AG04450 (cell line): ENCODE results near the gene CXCR6. TPM values are rescaled to one million over a fixed set of nuclear protein-coding genes. Genes with fewer than 3 reads are reported as not detected.

Experiments used
- CTCF ChIA-PET: fragments of 300-600, 350-600 bp; formaldehyde crosslinking; extraction: SDS; loops from one replicate; lab custom pipeline; 2022; ENCODE audit warnings: antibody characterized with exemption, inconsistent platforms; lab: Charles Lee
- POLR2A ChIA-PET: fragments of 350-600 bp; formaldehyde crosslinking; extraction: SDS; loops from one replicate; lab custom pipeline; 2021; ENCODE audit warnings: antibody characterized with exemption, inconsistent platforms; lab: Yijun Ruan, JAX
- DNase-seq: peaks from one replicate; pipeline ENCODE4 v3.0.0-alpha.2; 2011; ENCODE audit warnings: low read depth, low spot score
- H3K27ac ChIP-seq: one replicate; pipeline ENCODE4 v1.5.1; 2012; ENCODE audit warnings: low read depth, low read length, control low read depth
- H3K27me3 ChIP-seq: one replicate; pipeline ENCODE4 v1.6.0; 2012; ENCODE audit warnings: low read length; ENCODE audit not compliant: control insufficient read depth, insufficient read depth
- H3K4me3 ChIP-seq: 2 replicates; pipeline ENCODE4 v1.5.1; 2011; ENCODE audit warnings: mild to moderate bottlenecking, low read depth, low read length, control low read depth
- H3K9me3 ChIP-seq: 2 replicates; pipeline ENCODE4 v1.5.1; 2012; ENCODE audit warnings: low read length; ENCODE audit not compliant: control insufficient read depth, insufficient read depth
- CTCF ChIP-seq: IDR thresholded peaks from 2 replicates; pipeline ENCODE4 v1.5.1; 2011; ENCODE audit warnings: low read depth, low read length, control low read depth, inconsistent platforms
- polyA plus RNA-seq: library from polyadenylated mRNA; depleted of rRNA; stranded (reverse); fragments of >200 nt; gene quantifications from 2 replicates; pipeline ENCODE4 v1.2.3, GENCODE V29; 2011

Gene CXCR6
- polyA plus RNA-seq, 1 experiment, result not detected

DNA sequence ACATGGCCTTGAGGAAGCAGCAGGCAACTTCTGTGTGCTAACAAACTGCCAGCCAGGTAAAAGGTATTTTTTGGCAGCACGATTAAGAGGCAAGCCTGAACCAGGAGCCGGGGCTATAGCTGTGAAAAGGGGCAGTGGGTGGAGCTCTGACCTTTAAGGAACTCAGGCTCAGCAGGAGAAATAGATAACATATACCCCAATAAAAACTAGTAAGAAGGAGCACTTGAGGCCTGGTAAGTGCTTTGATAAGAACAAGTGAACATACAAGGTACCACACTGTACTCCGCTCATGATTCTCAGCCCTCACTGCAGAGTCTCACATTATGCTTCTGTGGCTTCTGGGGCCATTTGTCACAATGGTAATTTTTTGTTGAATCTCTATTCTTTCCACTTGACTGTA lies 46.9 kb downstream of the CXCR6 start:
- Histone ChIP-seq H3K27ac (no peak overlapping the region), H3K9me3 (no peaks in the 10 kb centered on the region; the same call in 1 of the 2 replicates), H3K4me3 (no peak overlapping the region), H3K27me3 (no peaks in the 10 kb centered on the region)
- ChIA-PET POLR2A (no interaction called here), CTCF (interaction anchor here (1.7 kb wide), 1 partner anchor 51 kb away, joined by 3 read pairs; no protein-coding TSS in a partner anchor)
- TF ChIP-seq CTCF, result no peak
- DNase-seq, result no peak

DNA sequence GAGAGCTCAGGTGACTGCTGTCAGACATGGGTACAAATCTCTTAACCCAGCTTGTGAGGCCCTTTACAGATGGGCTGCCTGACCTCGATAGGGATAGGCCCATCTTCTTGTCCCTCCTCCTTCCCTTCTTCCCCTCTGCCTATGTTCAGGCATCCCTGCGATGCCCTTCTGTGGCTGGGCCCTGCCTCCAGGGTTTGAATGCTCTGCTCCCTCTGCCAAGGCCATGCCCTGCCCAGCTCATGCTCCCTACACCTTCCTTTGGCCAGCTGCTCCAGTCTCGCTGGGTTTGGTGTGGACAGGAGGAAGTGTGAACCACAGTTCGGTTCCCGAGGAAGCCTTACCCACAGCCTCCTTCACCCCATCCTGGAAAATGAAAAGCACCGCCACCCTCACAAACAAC lies 48.1 kb downstream of the CXCR6 start:
- Histone ChIP-seq H3K27ac (no peak overlapping the region), H3K9me3 (no peaks in the 10 kb centered on the region; the same call in 1 of the 2 replicates), H3K27me3 (no peaks in the 10 kb centered on the region), H3K4me3 (no peak overlapping the region)
- ChIA-PET POLR2A (no interaction called here), CTCF (interaction anchor here (1.0 to 1.7 kb wide), 2 partner anchors 53 to 88 kb away, joined by 3 to 4 read pairs; no protein-coding TSS in a partner anchor)
- DNase-seq, result no peak
- TF ChIP-seq CTCF, result no peak

DNA sequence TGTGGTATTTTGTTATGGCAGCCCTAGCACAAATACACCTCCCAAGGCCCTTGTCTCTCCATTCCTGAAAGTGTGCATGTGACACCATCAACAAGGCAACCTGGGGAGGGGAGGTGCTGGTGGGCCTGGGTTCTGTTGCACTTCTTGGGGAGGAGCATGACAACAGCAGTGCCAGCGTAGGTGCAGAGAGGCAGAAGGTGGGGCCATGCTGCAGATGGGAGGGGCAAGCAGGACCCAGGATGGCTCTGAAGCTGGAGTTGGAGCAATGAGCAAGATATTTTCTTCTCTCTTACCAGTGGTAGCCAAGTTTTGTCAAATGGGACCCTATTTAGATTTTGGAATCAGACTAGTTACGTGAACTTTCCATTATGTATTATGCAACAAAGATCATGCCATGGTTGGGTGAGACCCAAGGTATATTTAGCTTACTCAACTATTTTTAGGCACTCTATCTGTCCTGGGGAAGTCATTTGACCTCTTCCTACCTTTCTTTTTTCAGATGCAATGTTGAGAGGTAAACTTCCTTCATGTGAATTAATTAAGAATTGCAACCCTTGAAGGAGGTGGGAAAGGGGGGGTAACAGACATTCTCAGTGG lies 49.0 kb downstream of the CXCR6 start:
- Histone ChIP-seq H3K27ac (no peak overlapping the region), H3K4me3 (no peak overlapping the region), H3K9me3 (no peaks in the 10 kb centered on the region; the same call in 1 of the 2 replicates), H3K27me3 (no peaks in the 10 kb centered on the region)
- no peak for DNase-seq
- ChIA-PET POLR2A (no interaction called here), CTCF (interaction anchor here (0.7 kb wide), 1 partner anchor 87 kb away, joined by 3 read pairs; no protein-coding TSS in a partner anchor)
- no peak for TF ChIP-seq CTCF

DNA sequence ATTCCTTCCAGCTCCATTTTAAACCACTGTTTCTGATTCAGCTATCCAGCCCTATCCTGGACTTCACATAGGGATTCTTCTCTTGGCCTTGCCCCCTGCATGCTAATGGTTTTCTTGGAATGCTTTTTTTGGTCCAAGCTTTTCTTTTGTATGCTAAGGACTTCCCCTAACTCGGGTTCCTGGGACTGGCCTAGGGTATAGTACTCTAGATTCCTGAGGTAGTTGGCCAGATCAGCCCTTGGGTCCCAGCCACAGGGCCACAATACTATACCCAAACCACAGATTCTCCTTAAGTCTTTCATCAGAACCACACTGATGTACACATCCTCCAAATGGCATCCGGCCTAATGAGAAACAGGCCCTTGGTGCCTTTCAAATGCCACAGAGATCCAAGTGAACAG lies 49.6 kb downstream of the CXCR6 start:
- DNase-seq, result no peak
- TF ChIP-seq CTCF, result no peak
- no peaks in the 10 kb centered on the region for H3K27me3 ChIP-seq
- ChIA-PET POLR2A (no interaction called here), CTCF (interaction anchor here (0.7 to 0.9 kb wide), 2 partner anchors 9 to 87 kb away, joined by 3 to 4 read pairs; no protein-coding TSS in a partner anchor)
- no peak overlapping the region for H3K4me3 ChIP-seq
- H3K9me3 ChIP-seq, result no peaks in the 10 kb centered on the region; the same call in 1 of the 2 replicates
- H3K27ac ChIP-seq, result peak overlapping the region; percentile 75

GRCh38 chr3:45993421-45994027 lies 50.3 kb downstream of the CXCR6 start:
- H3K27ac ChIP-seq, result peak overlapping the region; percentile 75

More at GRCh38 chr3:45993421-45994027, 50.3 kb downstream of the CXCR6 start:
- ChIA-PET CTCF (interaction anchor here (0.5 to 1.7 kb wide), 6 partner anchors 9 to 485 kb away, joined by 3 to 6 read pairs (median 3); no protein-coding TSS in a partner anchor), POLR2A (interaction anchor here (0.6 to 1.9 kb wide), 2 partner anchors 21 to 299 kb away, joined by 5 to 9 read pairs; no protein-coding TSS in a partner anchor)
- TF ChIP-seq CTCF, result no peak
- H3K4me3 ChIP-seq, result no peak overlapping the region
- no peaks in the 10 kb centered on the region; the same call in 1 of the 2 replicates for H3K9me3 ChIP-seq
- DNase-seq, result no peak
- H3K27me3 ChIP-seq, result no peaks in the 10 kb centered on the region
